Measurements from ENCODE around the gene KCNAB1.

Gene KCNAB1

DNA sequence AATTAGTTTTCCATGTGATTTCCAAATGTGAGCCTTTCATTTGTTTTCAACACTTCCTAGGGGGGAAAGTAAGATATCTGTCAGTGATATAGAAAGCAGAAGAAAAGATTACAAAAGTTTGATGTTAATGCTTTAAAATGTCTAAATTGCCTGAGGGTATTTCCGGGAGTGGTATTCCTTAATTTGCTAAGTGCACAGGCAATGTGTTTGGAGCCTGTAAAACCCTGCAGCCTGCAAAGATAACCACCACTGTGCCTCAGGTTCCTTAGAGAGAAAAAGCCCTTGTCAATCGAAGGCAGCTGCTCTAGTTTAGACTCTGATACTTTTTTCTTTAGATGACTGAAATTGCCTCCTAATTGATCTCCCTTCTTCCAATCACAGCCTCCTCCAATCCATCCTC, 279.7 kb downstream of the KCNAB1 start:
- no peak overlapping the region for H3K4me3 ChIP-seq (ENCODE audit: low read length)
- H3F3A ChIP-seq (ENCODE audit: insufficient read depth, low read length), result no peaks in the 10 kb centered on the region
- H3K9me3 ChIP-seq (replicated peaks; ENCODE audit: insufficient read depth, low read length), result no peaks in the 10 kb centered on the region
- TF ChIP-seq, protein P1, sequence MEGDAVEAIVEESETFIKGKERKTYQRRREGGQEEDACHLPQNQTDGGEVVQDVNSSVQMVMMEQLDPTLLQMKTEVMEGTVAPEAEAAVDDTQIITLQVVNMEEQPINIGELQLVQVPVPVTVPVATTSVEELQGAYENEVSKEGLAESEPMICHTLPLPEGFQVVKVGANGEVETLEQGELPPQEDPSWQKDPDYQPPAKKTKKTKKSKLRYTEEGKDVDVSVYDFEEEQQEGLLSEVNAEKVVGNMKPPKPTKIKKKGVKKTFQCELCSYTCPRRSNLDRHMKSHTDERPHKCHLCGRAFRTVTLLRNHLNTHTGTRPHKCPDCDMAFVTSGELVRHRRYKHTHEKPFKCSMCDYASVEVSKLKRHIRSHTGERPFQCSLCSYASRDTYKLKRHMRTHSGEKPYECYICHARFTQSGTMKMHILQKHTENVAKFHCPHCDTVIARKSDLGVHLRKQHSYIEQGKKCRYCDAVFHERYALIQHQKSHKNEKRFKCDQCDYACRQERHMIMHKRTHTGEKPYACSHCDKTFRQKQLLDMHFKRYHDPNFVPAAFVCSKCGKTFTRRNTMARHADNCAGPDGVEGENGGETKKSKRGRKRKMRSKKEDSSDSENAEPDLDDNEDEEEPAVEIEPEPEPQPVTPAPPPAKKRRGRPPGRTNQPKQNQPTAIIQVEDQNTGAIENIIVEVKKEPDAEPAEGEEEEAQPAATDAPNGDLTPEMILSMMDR (IDR thresholded peaks at IDR 0.05; ENCODE audit: low read length), result no peak
- no peak for TF ChIP-seq EZH2 (optimal IDR thresholded peaks at IDR 0.05; ENCODE audit: low read depth, low read length)
- TF ChIP-seq EZH2phosphoT487 (IDR thresholded peaks at IDR 0.05; ENCODE audit: low read length), result no peak
- H4K20me1 ChIP-seq (ENCODE audit: insufficient read depth, low read length), result no peaks in the 10 kb centered on the region
- no peaks in the 10 kb centered on the region for H3K27me3 ChIP-seq (replicated peaks; ENCODE audit: insufficient read depth, low read length)
- no peaks in the 10 kb centered on the region for H3K9me2 ChIP-seq (replicated peaks; ENCODE audit: insufficient read depth, low read length)
- H3K4me1 ChIP-seq (ENCODE audit: low read length), result no peaks in the 10 kb centered on the region
- no peaks in the 10 kb centered on the region for H3K36me3 ChIP-seq (replicated peaks; ENCODE audit: insufficient read depth, low read length)
- no peak overlapping the region for H3K27ac ChIP-seq (ENCODE audit: low read length)
- no peak overlapping the region for H3K4me2 ChIP-seq (ENCODE audit: low read depth, low read length)
- no peak overlapping the region for H3K9ac ChIP-seq (ENCODE audit: low read length)
- no peak overlapping the region for H2AFZ ChIP-seq (ENCODE audit: low read length)
- H3K79me2 ChIP-seq (ENCODE audit: low read length), result no peaks in the 10 kb centered on the region
- DNase-seq, result no peak

DNA sequence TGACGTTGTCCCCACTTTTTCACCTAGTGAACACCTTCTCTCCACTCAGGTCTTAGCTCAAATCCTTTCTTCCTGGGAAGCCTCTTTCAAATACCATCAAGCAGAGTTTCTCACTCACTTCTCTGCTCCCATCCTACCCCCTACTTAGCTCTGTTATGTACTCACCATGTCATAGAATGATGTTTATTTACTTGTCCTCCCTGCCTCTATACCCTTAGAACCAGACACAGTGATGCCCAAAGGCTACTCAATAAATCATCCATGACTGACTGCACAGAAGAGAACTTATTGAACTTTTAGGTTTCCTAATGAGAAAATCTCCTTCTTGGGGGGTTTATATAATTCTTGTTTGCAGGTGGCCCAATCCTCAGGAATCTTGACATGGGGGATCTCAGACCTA, 280.4 kb downstream of the KCNAB1 start:
- no peak for DNase-seq
- Histone ChIP-seq H3K27ac (ENCODE audit: low read length) (no peak overlapping the region), H4K20me1 (ENCODE audit: insufficient read depth, low read length) (no peaks in the 10 kb centered on the region), H3K79me2 (ENCODE audit: low read length) (no peaks in the 10 kb centered on the region), H3K36me3 (replicated peaks; ENCODE audit: insufficient read depth, low read length) (no peaks in the 10 kb centered on the region), H3K4me3 (ENCODE audit: low read length) (no peak overlapping the region), H3K27me3 (replicated peaks; ENCODE audit: insufficient read depth, low read length) (no peaks in the 10 kb centered on the region), H3K4me1 (ENCODE audit: low read length) (no peaks in the 10 kb centered on the region), H3K9me2 (replicated peaks; ENCODE audit: insufficient read depth, low read length) (no peaks in the 10 kb centered on the region), H3K4me2 (ENCODE audit: low read depth, low read length) (no peak overlapping the region), H3K9ac (ENCODE audit: low read length) (no peak overlapping the region), H3K9me3 (replicated peaks; ENCODE audit: insufficient read depth, low read length) (no peaks in the 10 kb centered on the region), H3F3A (ENCODE audit: insufficient read depth, low read length) (no peaks in the 10 kb centered on the region), H2AFZ (ENCODE audit: low read length) (no peak overlapping the region)
- TF ChIP-seq, protein P1 (IDR thresholded peaks at IDR 0.05; ENCODE audit: low read length), result no peak
- TF ChIP-seq EZH2 (optimal IDR thresholded peaks at IDR 0.05; ENCODE audit: low read depth, low read length), result no peak
- TF ChIP-seq EZH2phosphoT487 (IDR thresholded peaks at IDR 0.05; ENCODE audit: low read length), result no peak

DNA sequence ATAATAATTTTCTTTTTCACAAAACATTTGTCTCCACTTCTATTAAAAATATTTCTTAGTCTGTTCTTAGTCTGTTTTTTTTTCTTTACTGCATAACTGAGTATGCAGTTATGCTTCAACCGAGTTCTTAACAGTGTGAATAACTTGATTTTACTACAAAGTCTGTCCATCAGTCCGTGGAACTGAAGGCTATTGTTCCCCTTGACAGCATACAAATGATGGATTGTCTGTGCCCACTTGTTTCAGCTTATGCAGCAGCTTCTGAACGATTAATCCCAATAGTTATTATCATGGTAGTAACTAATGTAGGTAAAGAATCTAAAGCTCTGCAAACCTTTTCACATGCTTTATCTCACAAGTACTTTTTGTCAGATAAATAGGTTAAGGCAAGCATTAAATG, 283.8 kb downstream of the KCNAB1 start:
- no peak overlapping the region for H3K9ac ChIP-seq (ENCODE audit: low read length)
- H2AFZ ChIP-seq (ENCODE audit: low read length), result no peak overlapping the region
- H3K4me1 ChIP-seq (ENCODE audit: low read length), result no peaks in the 10 kb centered on the region
- no peak for TF ChIP-seq EZH2 (optimal IDR thresholded peaks at IDR 0.05; ENCODE audit: low read depth, low read length)
- no peaks in the 10 kb centered on the region for H3K9me2 ChIP-seq (replicated peaks; ENCODE audit: insufficient read depth, low read length)
- no peak for DNase-seq
- no peak overlapping the region for H3K4me3 ChIP-seq (ENCODE audit: low read length)
- H3K27ac ChIP-seq (ENCODE audit: low read length), result no peak overlapping the region
- H3K36me3 ChIP-seq (replicated peaks; ENCODE audit: insufficient read depth, low read length), result no peaks in the 10 kb centered on the region
- no peaks in the 10 kb centered on the region for H4K20me1 ChIP-seq (ENCODE audit: insufficient read depth, low read length)
- H3K4me2 ChIP-seq (ENCODE audit: low read depth, low read length), result no peak overlapping the region
- no peaks in the 10 kb centered on the region for H3K9me3 ChIP-seq (replicated peaks; ENCODE audit: insufficient read depth, low read length)
- no peaks in the 10 kb centered on the region for H3K79me2 ChIP-seq (ENCODE audit: low read length)
- H3F3A ChIP-seq (ENCODE audit: insufficient read depth, low read length), result no peaks in the 10 kb centered on the region
- H3K27me3 ChIP-seq (replicated peaks; ENCODE audit: insufficient read depth, low read length), result no peaks in the 10 kb centered on the region

DNA sequence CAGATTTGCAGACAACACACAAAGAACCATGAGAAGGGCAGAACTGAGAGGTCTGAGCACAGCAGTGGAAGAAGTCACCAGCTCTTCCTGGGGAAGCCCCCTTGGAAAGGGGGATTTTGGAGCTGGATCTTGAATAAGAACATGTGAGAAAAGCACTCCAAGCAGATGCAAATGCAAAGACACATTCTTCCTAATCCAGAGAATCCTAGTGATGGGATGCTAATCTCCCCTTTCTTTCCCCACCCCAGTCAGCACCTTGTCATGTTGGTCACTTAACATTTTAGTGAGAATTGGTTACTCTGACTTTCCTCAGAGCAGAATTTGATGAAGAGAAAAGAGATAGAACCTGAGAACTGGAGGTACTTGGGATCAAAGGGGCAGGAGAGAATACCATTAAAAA, 286.0 kb downstream of the KCNAB1 start:
- H3K79me2 ChIP-seq (ENCODE audit: low read length), result no peaks in the 10 kb centered on the region
- no peak overlapping the region for H3K4me2 ChIP-seq (ENCODE audit: low read depth, low read length)
- no peaks in the 10 kb centered on the region for H3K4me1 ChIP-seq (ENCODE audit: low read length)
- TF ChIP-seq, protein P1 (IDR thresholded peaks at IDR 0.05; ENCODE audit: low read length), result no peak
- TF ChIP-seq EZH2 (optimal IDR thresholded peaks at IDR 0.05; ENCODE audit: low read depth, low read length), result no peak
- TF ChIP-seq EZH2phosphoT487 (IDR thresholded peaks at IDR 0.05; ENCODE audit: low read length), result no peak
- H2AFZ ChIP-seq (ENCODE audit: low read length), result no peak overlapping the region
- H3K36me3 ChIP-seq (replicated peaks; ENCODE audit: insufficient read depth, low read length), result no peaks in the 10 kb centered on the region
- H3K27ac ChIP-seq (ENCODE audit: low read length), result no peak overlapping the region
- H3K9me2 ChIP-seq (replicated peaks; ENCODE audit: insufficient read depth, low read length), result no peaks in the 10 kb centered on the region
- DNase-seq, result no peak
- H4K20me1 ChIP-seq (ENCODE audit: insufficient read depth, low read length), result no peaks in the 10 kb centered on the region
- no peak overlapping the region for H3K4me3 ChIP-seq (ENCODE audit: low read length)
- no peaks in the 10 kb centered on the region for H3K27me3 ChIP-seq (replicated peaks; ENCODE audit: insufficient read depth, low read length)
- H3K9ac ChIP-seq (ENCODE audit: low read length), result no peak overlapping the region
- no peaks in the 10 kb centered on the region for H3F3A ChIP-seq (ENCODE audit: insufficient read depth, low read length)
- no peaks in the 10 kb centered on the region for H3K9me3 ChIP-seq (replicated peaks; ENCODE audit: insufficient read depth, low read length)
